Effector CD8-positive, alpha-beta T cell (primary cell): ENCODE measurements around the gene SRC.

Source experiments
- DNase-seq: peaks from one replicate; lab custom pipeline; 2025; lab: John Stamatoyannopoulos, UW

Gene SRC

DNA sequence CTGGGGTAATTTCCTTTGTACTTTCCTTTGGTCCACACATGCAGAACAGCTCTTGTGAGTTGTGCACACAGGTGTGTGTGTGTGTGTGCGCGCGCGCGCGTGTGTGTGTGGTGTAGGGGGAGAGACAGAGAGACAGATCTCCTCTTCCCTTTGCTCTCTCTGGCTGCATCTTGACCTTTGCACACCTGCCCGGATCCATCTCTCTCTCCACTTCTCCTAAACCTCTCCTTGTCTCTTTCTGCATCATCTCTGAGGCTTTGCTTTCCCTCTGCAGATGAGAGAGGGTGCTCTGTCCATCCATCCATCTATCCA lies 67.0 kb downstream of the SRC start:
- DNase-seq, result no peak

DNA sequence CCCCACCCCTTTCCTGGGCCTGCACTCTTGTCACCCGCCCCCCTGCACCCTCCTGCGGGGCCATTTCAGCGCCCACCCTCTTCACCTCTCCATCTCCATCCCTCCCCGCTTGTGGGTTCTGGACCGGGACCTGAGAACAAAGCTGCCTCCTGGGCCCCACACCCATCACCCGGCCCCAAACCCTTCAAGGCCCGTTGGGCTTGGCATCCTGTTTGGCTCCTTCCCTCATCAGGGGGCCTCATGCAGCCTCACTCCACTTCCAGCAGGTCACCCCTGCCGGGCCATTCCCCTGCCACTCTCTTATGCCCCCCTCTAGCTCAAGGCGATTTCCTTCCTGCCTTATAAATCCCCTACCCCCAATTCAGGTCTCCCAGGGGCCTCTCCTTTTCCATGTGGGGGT lies 67.4 kb downstream of the SRC start:
- no peak for DNase-seq

GRCh38 chr20:37414224-37415035 lies 68.5 kb downstream of the SRC start:
- no peak for DNase-seq

DNA sequence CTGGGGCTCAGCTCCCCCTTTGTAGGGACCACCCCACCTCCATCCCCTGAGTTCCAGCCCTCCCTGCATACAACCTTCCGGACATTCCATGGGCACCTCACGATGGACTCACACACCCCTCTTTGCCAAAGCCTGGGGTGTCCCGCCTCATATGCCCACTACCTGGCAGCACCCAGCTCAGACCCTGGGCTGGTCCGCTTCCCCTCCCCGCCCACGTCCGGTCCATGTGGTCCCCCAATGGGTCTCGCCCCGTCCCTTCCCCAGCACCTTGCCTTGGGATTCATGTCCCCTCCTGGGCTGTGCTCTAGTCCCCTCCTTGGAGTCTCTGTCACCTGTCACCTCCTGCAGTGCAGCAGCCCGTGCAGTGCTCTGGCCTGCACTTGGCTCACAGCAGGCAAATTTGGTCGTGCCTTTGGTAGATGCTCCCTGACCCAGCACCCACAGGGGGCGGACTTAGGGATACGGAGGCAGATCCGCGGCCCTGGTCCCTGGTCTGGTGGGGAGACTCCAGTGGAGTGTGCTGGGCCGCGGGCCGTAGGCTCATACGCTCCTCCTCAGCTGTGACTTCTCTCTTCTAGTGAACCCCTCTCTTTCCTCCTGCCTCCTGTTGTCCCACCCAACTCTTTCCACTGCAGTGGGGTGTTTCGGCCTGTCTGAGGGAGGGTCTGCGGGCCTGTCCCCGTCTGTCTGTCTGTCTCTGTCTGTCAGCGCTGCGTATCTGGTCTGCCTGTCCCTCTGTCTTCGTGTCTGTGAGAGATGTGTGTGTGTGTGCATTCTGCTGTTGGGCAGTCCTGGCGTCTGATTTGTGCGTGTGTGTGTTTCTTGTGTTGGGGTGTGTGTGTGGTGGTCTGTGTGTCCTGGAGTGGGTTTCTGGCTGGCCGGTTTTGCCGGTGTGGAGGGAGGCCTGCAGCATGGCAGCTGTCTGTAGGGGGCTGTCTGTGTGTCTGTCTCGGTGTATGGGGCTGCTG lies 69.5 kb downstream of the SRC start:
- no peak for DNase-seq

GRCh38 chr20:37416100-37416847 lies 70.3 kb downstream of the SRC start:
- no peak for DNase-seq

GRCh38 chr20:37416848-37417616 lies 71.1 kb downstream of the SRC start:
- no peak for DNase-seq

DNA sequence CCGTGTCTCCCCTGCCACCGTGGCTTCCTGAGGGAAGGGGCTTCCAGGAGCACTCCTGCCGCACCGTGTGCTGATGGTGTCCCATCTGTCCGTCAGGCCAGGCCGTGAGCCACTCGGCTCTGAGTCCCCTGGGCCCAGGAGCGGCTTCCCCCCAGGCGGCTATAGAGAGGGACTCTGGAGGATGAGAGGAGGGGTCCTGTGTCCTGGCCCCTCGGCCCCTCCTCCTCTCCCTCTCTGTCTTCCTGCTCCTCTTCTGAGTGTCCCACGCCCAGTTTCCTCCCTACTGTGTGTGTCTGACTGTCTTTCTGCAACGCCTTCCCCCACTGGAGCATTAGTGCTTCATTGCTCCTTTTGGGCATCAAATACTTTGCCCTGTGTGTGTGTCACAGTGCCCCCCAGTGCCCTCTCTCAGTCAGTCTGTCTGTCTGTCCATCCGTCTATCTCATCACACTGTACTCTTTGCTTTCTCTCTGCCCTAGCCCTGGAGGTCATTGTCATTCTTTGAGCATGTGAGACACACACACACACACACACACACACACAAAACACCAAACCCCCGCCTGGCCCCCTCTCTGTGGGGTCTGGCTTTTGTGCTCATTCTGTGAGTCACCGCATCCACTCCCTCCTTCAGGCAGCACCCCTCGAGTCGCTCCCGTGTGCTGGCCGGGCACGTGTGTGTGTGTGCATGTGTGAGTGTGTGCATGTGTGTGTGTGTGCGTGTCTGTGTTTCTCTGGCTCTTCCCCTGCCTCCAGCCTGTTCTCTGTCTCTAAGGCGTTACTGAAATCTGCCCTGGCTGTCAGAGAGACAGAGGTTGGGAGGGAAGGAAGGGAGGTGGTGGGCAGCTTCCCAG lies 71.9 kb downstream of the SRC start:
- DNase-seq, result no peak

DNA sequence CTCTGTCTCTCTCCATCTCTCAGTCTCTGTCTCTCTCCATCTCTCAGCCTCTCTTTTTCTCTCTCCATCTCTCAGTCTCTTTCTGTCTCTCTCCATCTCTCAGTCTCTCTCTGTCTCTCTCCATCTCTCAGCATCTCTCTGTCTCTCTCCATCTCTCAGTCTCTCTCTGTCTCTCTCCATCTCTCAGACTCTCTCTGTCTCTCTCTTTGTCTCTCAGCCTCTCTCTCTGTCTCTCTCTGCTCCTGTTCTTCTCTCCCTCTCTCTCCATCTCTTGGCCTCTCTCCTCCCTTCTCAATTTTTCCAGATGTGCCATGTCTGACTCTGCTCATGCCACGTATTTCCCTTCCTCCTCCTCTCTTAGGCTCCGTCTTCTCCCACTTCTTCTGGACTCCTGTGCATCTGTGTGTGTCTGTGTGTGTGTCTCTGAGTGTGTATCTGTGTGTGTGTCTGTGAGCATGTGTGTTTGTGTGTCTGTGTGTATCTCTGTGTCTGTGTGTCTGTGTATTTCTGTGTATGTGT lies 72.7 kb downstream of the SRC start:
- DNase-seq, result no peak

- no peak for DNase-seq
These were observed 73.4 kb downstream of the SRC start for GRCh38 chr20:37419307-37419706.

GRCh38 chr20:37419774-37420542 lies 74.0 kb downstream of the SRC start:
- DNase-seq, result no peak

DNA sequence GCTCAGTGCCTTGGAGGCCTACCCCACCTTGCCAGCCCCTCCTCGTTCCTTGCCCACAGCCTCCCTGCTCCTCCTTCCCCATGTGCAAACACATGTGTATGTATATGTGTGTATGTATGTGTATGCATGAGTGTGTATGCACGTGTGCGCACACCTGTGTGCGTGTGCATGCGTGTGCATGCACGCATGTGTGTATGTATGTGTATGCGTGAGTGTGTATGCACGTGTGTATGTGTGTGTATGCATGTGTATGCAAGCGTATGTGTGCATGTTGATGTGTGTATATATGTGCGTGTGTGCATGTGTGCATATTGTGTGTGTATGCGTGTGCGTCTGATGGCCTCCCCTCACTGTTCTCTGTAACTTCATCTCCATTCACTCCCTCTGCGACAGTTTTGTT lies 74.7 kb downstream of the SRC start:
- DNase-seq, result no peak

DNA sequence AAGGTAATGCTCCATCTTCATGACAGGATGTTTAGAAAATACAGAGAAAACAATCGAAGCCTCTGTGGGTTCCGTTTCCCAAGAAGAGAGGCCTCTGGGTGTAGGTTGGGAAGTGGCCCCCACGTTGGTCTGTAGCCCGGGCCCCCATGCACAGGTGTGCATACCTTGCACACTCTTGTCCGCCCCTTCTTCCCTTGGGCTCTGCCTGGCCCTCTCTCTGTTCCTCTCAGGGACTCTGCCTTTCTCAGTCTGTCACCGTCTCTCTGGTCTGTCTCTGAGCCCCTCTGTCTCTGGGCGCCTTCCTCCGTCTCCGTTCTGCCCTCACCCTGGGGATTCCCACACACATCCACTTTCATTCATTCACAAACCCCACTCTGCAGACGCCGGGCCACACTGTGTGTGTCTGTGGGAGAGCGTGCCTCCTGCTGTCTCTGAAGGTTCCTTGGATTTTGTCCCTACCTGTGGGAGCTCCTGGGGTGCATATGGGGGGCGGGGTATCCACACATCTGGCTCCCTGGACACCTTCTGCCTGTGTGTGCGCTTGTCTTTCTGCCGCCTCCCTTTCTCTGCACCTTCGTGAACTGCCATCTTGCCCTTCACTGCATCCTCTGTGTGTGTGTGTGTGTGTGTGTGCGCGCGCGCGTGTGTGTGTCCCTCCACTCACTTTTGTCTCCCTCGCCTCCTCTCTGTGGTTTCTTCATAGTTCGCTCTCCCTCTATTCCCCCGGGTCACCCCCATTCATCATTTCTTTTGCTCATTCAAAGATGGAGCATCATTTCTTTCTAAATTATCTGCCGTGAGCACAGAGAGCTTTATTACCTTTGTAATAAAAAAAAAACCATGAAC lies 75.3 kb downstream of the SRC start:
- no peak for DNase-seq

DNA sequence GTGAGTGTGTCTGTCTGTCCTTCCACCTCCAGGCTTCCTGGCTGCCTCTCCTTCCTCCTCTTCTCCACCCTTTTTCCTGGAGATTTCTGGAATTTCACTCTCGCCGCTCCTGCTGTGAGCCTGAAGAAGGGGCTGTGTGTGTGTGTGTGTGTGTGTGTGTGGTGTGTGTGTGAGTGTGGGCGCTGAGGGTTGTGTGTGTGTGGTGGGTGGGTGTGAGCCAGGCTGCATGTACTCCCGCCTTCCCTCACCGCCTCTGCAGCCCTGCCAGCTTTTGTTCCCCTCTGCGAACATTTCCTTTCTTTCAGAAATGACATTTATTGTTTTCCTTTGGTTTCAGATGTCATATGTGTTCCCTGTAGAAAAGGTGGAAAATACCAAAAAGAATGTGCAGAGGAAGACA lies 76.0 kb downstream of the SRC start:
- DNase-seq, result no peak

GRCh38 chr20:37422791-37423286 lies 76.9 kb downstream of the SRC start:
- no peak for DNase-seq

DNA sequence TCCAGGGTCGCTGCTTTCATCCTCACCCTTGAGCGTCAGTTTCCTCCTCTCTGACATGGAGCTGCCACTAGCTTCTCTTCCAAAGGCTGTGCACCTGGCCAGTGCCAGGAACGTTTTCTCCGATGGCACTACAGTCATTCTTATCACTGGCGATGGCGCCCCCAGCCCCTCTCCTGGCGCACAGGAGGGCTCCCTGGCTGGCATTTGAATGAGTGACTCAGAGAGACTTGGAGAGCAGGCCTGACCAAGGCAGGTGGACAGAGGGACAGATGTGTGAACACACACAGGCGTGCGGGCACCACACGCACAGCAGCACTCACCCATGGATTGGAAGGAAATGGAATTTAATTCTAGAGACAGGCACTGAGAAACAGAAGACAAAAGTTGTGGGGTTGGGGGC lies 77.6 kb downstream of the SRC start:
- DNase-seq, result no peak

DNA sequence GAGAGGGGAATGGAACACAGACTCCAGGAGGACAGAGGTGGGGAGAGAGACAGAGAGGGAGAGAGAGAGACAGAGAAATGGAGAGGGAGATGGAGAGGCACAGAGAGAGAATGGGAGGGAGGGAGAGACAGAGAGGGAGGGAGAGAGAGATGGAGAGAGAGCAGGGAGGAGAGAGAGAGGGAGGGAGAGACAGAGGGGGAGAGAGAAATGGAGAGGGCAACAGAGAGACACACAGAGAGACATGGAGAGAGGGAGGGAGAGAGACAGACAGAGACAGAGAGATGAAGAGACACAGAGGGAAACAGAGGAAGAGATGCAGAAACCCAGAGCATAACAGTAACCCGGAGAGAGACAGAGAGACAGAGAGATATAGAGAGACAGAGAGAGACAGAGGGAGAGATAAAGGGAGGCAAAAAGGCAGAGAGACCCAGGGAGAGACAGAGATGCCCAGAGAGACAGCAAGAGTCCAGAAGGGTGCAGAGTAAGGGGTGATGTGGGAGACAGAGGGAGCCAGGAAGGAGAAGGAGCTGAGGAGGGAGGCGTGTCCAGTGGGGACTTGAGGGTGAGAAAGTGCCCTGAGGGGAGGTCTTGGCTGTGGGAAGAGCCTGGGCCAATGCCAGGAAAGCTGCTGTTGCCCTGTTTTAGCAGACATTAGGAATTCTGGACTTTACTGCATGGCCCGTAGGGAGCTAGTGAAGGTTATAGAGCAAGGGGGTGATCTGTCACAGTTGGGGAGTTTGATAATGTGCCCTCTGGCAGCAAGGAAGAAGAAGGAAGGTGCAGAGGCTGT lies 78.3 kb downstream of the SRC start:
- DNase-seq, result no peak

DNA sequence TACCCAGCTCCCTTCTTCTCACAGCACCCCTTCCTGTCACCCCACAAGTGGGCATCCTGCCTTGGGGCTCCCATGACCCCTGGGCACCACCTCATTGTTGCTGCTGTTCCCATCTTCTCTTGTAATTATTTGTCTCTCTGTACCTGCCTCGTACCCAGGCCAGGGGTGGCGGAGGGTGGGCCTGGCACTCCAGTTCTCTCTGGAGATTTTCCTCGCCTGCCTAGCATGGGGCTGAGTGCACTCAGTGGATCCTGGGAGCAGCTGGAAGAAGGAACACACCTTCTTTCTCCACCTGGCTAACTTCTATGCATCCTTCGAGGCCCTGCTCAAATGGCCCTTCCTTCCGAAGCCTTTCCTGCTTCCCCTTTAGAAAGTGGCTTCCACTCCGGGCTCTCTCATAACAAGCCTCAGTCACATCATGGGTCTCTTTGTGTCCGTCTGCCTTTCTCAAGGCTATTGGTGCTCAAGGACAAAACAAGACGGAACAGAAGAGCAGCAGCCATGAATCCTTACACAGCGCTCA lies 79.2 kb downstream of the SRC start:
- DNase-seq, result no peak

DNA sequence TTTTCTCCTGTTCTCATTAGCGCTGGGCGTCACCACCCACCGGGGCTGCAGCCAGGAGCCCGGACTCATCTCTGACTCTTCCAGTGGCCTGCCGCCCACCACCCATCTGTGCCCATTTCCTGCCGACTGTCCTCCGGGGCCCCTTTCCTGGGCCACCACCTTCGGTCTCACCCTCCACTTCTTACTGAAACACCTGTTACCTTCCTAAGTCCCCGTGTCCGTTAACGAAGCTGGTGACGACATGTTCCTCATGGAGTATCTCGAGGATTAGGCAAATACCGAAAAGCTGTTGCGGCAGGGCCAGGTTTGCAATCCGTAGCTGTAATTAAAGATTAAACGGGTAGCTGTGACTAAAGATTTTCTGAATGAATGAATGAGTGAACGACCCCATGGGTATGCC lies 80.2 kb downstream of the SRC start:
- DNase-seq, result no peak
